ENCODE data around the gene FAM174C.
A peak's percentile ranks its signal among the peaks of the same experiment; 100 is the strongest.
"Not testable (repeated sequence)": the region's sequence is repeated elsewhere in the genome, so short reads cannot be mapped to it uniquely, and the experiment has no call there.

Gene FAM174C

DNA sequence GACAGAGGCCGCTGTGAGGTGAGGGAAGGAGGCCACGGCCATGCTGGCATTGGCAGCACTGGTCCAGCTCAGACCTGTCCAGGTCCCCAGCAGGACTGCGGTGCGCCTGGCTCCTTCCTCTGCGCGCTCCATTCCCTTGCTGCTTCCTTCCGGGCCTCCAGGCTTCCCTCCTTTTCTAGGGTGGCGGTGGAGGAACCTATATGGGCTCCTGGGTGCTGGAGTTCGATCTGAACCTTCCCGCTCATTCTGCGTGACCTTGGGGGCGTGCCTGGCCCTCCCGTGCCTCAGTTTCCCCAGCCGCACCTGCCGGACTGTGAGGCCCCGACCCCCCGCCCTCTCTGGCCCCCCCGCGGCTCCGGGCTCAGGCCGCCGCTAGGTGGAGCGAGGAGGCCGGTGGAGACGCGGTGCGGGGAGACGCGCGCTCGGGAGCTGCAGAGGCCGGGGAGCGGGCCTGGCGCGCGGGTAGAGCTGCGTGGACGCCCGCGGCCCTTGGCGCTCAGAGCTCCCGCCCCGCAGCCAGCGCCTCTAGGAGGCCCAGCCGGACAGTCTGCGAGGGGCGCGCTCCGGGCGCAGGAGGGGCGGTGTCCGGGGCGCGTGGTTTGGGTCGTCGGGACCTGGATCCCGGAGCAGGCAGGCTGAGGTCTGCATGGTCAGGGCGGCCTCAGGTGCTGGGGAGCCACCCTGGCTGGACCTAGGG is 40.3 kb downstream of the FAM174C start:
- Mint-ChIP-seq H3K27me3 (ENCODE audit: low read depth) (peaks cover 36% of the 10 kb centered on the region), H3K4me3 (no peak overlapping the region), H3K4me1 (peaks cover 7% of the 10 kb centered on the region), H3K9me3 (no peaks in the 10 kb centered on the region), H3K36me3 (ENCODE audit: low read depth) (no peaks in the 10 kb centered on the region), H3K27ac (no peak overlapping the region)
- peak; percentile 67 to 72 (median 68) for TF ChIP-seq CTCF (IDR thresholded peaks at IDR 0.05; ENCODE audit: unreplicated experiment in 3 of 3)

- H3K9me3 Mint-ChIP-seq, result no peaks in the 10 kb centered on the region
- H3K4me1 Mint-ChIP-seq, result peaks cover 7% of the 10 kb centered on the region
- H3K36me3 Mint-ChIP-seq (ENCODE audit: low read depth), result no peaks in the 10 kb centered on the region
- peaks cover 42% of the 10 kb centered on the region for H3K27me3 Mint-ChIP-seq (ENCODE audit: low read depth)
- TF ChIP-seq CTCF (IDR thresholded peaks at IDR 0.05; ENCODE audit: unreplicated experiment in 3 of 3), result no peak
- no peak overlapping the region for H3K27ac Mint-ChIP-seq
- no peak overlapping the region for H3K4me3 Mint-ChIP-seq
These were observed 41.1 kb downstream of the FAM174C start for GRCh38 chr19:1316466-1316865.

GRCh38 chr19:1317274-1318003 is 42.1 kb downstream of the FAM174C start:
- no peak for TF ChIP-seq CTCF (IDR thresholded peaks at IDR 0.05; ENCODE audit: unreplicated experiment in 3 of 3)
- H3K4me1 Mint-ChIP-seq, result peaks cover 7% of the 10 kb centered on the region
- peak overlapping the region in 2 of 3 experiments; percentile 9 to 38 for H3K4me3 Mint-ChIP-seq
- H3K9me3 Mint-ChIP-seq, result no peaks in the 10 kb centered on the region
- peaks cover 44% of the 10 kb centered on the region for H3K27me3 Mint-ChIP-seq (ENCODE audit: low read depth)
- H3K27ac Mint-ChIP-seq, result peak overlapping the region in 1 of 3 experiments; percentile 42
- no peaks in the 10 kb centered on the region for H3K36me3 Mint-ChIP-seq (ENCODE audit: low read depth)

DNA sequence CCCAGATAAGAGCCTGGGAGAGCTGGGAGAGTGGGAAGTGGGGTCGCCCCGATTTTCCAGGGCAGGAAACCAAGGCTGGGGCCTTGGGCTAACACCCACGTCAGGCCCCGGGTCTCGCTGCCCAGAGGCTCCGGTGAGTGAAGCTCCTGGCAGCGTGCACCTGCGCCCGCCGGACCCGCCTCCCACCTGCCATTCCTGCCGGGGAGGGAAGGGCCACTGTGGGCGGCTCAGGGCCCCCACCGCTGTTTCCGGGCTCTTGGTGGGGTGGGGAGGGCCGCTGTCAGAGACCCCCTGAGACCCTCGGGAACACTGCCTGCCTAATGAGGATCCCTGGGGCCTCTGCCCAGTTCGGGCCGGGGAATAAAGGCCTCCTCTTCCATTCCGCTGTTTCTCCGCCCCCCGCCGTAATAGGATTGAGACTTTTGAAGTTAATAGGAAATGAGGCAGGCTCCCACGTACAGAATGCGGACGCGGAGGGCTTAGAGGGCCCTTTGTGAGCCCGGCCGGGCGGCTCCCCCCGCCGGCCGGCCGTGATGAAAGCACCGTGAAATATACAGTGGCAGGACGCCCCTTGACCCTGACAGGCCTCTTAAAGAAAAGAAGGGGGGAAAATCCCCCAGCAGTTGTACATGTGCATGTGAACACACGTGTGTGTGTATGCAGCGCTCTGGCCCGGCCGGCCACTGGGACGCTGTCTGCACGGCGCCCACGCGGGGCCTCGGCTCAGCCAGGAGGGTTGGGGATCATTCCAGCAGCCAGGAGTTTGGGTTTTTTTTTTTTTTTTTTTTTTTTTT is 43.5 kb downstream of the FAM174C start:
- no peak overlapping the region for H3K4me3 Mint-ChIP-seq
- no peak overlapping the region for H3K27ac Mint-ChIP-seq
- TF ChIP-seq CTCF (IDR thresholded peaks at IDR 0.05; ENCODE audit: unreplicated experiment in 3 of 3), result no peak
- H3K4me1 Mint-ChIP-seq, result peaks cover 7% of the 10 kb centered on the region
- H3K27me3 Mint-ChIP-seq (ENCODE audit: low read depth), result peaks cover 43% of the 10 kb centered on the region
- H3K9me3 Mint-ChIP-seq, result no peaks in the 10 kb centered on the region
- no peaks in the 10 kb centered on the region for H3K36me3 Mint-ChIP-seq (ENCODE audit: low read depth)

DNA sequence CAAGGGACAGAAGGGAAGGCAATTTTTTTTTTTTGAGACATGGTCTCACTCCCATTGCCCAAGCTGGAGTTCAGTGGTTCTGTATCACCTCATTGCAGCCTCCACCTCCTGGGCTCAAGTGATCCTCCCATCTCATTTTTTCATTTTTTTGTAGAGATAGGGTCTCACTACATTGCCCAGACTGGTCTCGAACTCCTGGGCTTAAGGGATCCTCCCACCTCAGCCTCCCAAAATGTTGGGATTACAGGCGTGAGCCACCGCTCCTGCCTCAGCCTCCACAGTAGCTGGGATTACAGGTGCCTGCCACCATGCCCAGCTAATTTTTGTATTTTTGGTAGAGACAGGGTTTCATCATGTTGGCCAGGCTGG is 44.9 kb downstream of the FAM174C start:
- not testable (repeated sequence) for H3K9me3 Mint-ChIP-seq; H3K27ac Mint-ChIP-seq; H3K4me3 Mint-ChIP-seq; H3K4me1 Mint-ChIP-seq; H3K36me3 Mint-ChIP-seq (ENCODE audit: low read depth)
- H3K27me3 Mint-ChIP-seq (ENCODE audit: low read depth), result peaks cover 38% of the 10 kb centered on the region

DNA sequence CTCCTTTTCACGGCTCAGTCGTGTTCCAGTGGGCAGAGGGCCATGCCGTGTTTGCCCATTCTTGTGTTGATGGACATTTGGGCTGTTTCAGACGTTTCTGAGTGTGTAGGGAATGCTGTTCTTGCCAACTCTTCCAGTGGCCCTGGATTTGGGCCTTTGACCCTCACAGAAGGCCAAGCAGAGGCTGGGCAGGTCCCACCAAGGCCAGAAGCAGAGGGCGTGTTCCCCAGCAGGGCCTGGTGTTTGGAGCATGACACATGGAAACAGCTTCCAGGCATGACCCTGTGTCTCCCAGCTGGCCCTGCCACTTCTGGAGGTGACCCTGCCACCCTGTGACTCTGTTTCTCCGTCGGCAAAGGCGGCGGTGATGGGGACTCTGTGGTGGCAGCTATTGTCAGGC is 46.2 kb downstream of the FAM174C start:
- no peak overlapping the region for H3K4me3 Mint-ChIP-seq
- no peaks in the 10 kb centered on the region for H3K36me3 Mint-ChIP-seq (ENCODE audit: low read depth)
- H3K27me3 Mint-ChIP-seq (ENCODE audit: low read depth), result peaks cover 34% of the 10 kb centered on the region

More for the DNA sequence above, 46.2 kb downstream of the FAM174C start:
- Mint-ChIP-seq H3K4me1 (peaks cover 7% of the 10 kb centered on the region), H3K9me3 (no peaks in the 10 kb centered on the region), H3K27ac (no peak overlapping the region)
- no peak for TF ChIP-seq CTCF (IDR thresholded peaks at IDR 0.05; ENCODE audit: unreplicated experiment in 3 of 3)
